H1 (cell line): ENCODE measurements around the gene SMYD3. TPM values are rescaled to one million over a fixed set of nuclear protein-coding genes. Genes with fewer than 3 reads are reported as not detected.

ENCODE experiments used
- CTCF ChIA-PET: fragments of 300-600 bp; sonication (Branson Sonifier 250); formaldehyde crosslinking; loops from one replicate; lab custom pipeline; 2021; ENCODE audit not compliant: partially characterized antibody; lab: Charles Lee
- POLR2A ChIA-PET: fragments of 300-600 bp; sonication (Branson Sonifier 250); formaldehyde crosslinking; loops from one replicate; lab custom pipeline; 2021; ENCODE audit warnings: inconsistent platforms; ENCODE audit not compliant: partially characterized antibody; lab: Charles Lee
- DNase-seq, 2 experiments: peaks; one replicate each; pipeline versions ENCODE4 v3.0.0 to v3.0.0-alpha.2; 2010 to 2022; ENCODE audit warnings: low spot score in 2 of 2, low read depth in 1 of 2, mixed read lengths in 1 of 2
- FAIRE-seq: peaks from 2 replicates; lab custom pipeline; 2011; peaks lifted over from hg19 to GRCh38; lab: Jason Lieb, UNC
- H2AFZ ChIP-seq: 2 replicates; pipeline ENCODE4 v1.8.1; 2012; ENCODE audit warnings: low read length, inconsistent platforms
- H2AK5ac ChIP-seq: 2 replicates; pipeline ENCODE4 v1.6.1; 2013; ENCODE audit warnings: low read depth, low read length
- H2BK120ac ChIP-seq: replicated peaks from 2 replicates; pipeline ENCODE3; 2013; ENCODE audit warnings: low read depth, low read length, inconsistent platforms
- H2BK12ac ChIP-seq: 2 replicates; pipeline ENCODE4 v1.6.1; 2013; ENCODE audit warnings: low read depth, low read length
- H2BK15ac ChIP-seq: 2 replicates; pipeline ENCODE4 v1.6.1; 2013; ENCODE audit warnings: low read length
- H2BK20ac ChIP-seq: 2 replicates; pipeline ENCODE4 v1.6.1; 2013; ENCODE audit warnings: low read length
- H2BK5ac ChIP-seq: 2 replicates; pipeline ENCODE4 v1.6.1; 2013; ENCODE audit warnings: low read depth, low read length
- H3K14ac ChIP-seq: 2 replicates; pipeline ENCODE4 v1.6.1; 2013; ENCODE audit warnings: inconsistent platforms; ENCODE audit not compliant: insufficient read length
- H3K18ac ChIP-seq: 2 replicates; pipeline ENCODE4 v1.6.1; 2013; ENCODE audit warnings: low read length; ENCODE audit errors: extremely low read depth
- H3K23ac ChIP-seq: 2 replicates; pipeline ENCODE4 v1.6.1; 2013; ENCODE audit warnings: inconsistent platforms; ENCODE audit not compliant: insufficient read length
- H3K23me2 ChIP-seq: 2 replicates; pipeline ENCODE4 v1.6.1; 2013; ENCODE audit warnings: low read depth, low read length
- H3K27ac ChIP-seq: 2 replicates; pipeline ENCODE4 v1.6.1; 2011; ENCODE audit warnings: low read depth, low read length, inconsistent platforms
- H3K27me3 ChIP-seq, 4 experiments: replicated peaks in 1 of 4; 1 replicate in 1 of 4; 2 replicates in 3 of 4; pipeline versions ENCODE4 v1.6.1 to v1.8.1; 2011 to 2013; ENCODE audit warnings: low read length in 3 of 4, mild to moderate bottlenecking in 3 of 4, inconsistent platforms in 2 of 4, mixed read lengths in 2 of 4, moderate library complexity in 1 of 4; ENCODE audit not compliant: control insufficient read depth in 3 of 4, insufficient read depth in 3 of 4; ENCODE audit errors: extremely low read depth in 1 of 4
- H3K36me3 ChIP-seq, 4 experiments: 2 replicates each; pipeline versions ENCODE4 v1.6.1 to v1.8.1; 2011 to 2013; ENCODE audit warnings: mild to moderate bottlenecking in 4 of 4, low read length in 3 of 4, moderate library complexity in 2 of 4, control low read depth in 1 of 4, inconsistent platforms in 1 of 4; ENCODE audit not compliant: insufficient read depth in 4 of 4, control insufficient read depth in 2 of 4
- H3K4ac ChIP-seq: replicated peaks from 2 replicates; pipeline ENCODE3; 2013; ENCODE audit warnings: low read length, low read depth, mixed read lengths, inconsistent platforms; ENCODE audit not compliant: insufficient read length
- H3K4me1 ChIP-seq, 4 experiments: replicated peaks in 1 of 4; 1 replicate in 1 of 4; 2 replicates in 3 of 4; pipeline versions ENCODE4 v1.6.1 to v1.8.1; 2011 to 2013; ENCODE audit warnings: low read length in 3 of 4, inconsistent platforms in 2 of 4, mixed read lengths in 1 of 4; ENCODE audit not compliant: insufficient read depth in 4 of 4, control insufficient read depth in 3 of 4
- H3K4me2 ChIP-seq, 2 experiments: 2 replicates each; pipeline versions ENCODE4 v1.6.1 to v1.8.1; 2011 to 2013; ENCODE audit warnings: low read depth in 2 of 2, low read length in 2 of 2, control low read depth in 1 of 2, inconsistent platforms in 1 of 2, mild to moderate bottlenecking in 1 of 2; ENCODE audit not compliant: insufficient read depth in 1 of 2
- H3K4me3 ChIP-seq, 4 experiments: fragments of 200-600, 300-600 bp in 1 of 4; sonication (generic), shearing (Covaris generic), sonication (Bioruptor Twin) in 1 of 4; 2 replicates each; pipeline versions ENCODE4 v1.5.1 to v1.8.1; 2011 to 2016; ENCODE audit warnings: low read length in 4 of 4, low read depth in 3 of 4, control low read depth in 2 of 4, inconsistent platforms in 2 of 4, mild to moderate bottlenecking in 2 of 4, mixed read lengths in 1 of 4, moderate library complexity in 1 of 4; ENCODE audit not compliant: insufficient read depth in 2 of 4; ENCODE audit errors: extremely low read depth in 1 of 4
- H3K56ac ChIP-seq: replicated peaks from 2 replicates; pipeline ENCODE3; 2013; ENCODE audit warnings: low read depth, mild to moderate bottlenecking, mixed read lengths, low read length, inconsistent platforms; ENCODE audit not compliant: insufficient read length
- H3K79me1 ChIP-seq: 2 replicates; pipeline ENCODE4 v1.6.1; 2013; ENCODE audit warnings: low read depth, low read length, control low read depth
- H3K79me2 ChIP-seq, 2 experiments: 2 replicates each; pipeline versions ENCODE4 v1.6.1 to v1.8.1; 2012 to 2013; ENCODE audit warnings: low read length in 2 of 2, mild to moderate bottlenecking in 2 of 2, inconsistent platforms in 1 of 2; ENCODE audit not compliant: insufficient read depth in 2 of 2, control insufficient read depth in 1 of 2
- H3K9ac ChIP-seq, 4 experiments: replicated peaks in 1 of 4; 1 replicate in 1 of 4; 2 replicates in 3 of 4; pipeline versions ENCODE4 v1.6.1 to v1.8.1; 2011 to 2013; ENCODE audit warnings: low read depth in 3 of 4, low read length in 3 of 4, control low read depth in 2 of 4, mild to moderate bottlenecking in 2 of 4, moderate library complexity in 2 of 4, inconsistent platforms in 1 of 4; ENCODE audit errors: extremely low read depth in 1 of 4
- H3K9me3 ChIP-seq, 2 experiments: 2 replicates each; pipeline versions ENCODE4 v1.6.1 to v1.8.1; 2012 to 2013; ENCODE audit warnings: mild to moderate bottlenecking in 2 of 2, moderate library complexity in 2 of 2, control low read depth in 1 of 2, inconsistent platforms in 1 of 2, low read depth in 1 of 2, low read length in 1 of 2, mixed read lengths in 1 of 2; ENCODE audit not compliant: insufficient read depth in 2 of 2
- H4K20me1 ChIP-seq, 2 experiments: replicated peaks in 1 of 2; 2 replicates each; pipeline versions ENCODE3 to v1.8.1; 2011 to 2013; ENCODE audit warnings: inconsistent platforms in 2 of 2, low read length in 2 of 2, mild to moderate bottlenecking in 1 of 2; ENCODE audit not compliant: insufficient read depth in 2 of 2, control insufficient read depth in 1 of 2
- H4K5ac ChIP-seq: 2 replicates; pipeline ENCODE4 v1.6.1; 2013; ENCODE audit warnings: low read length, low read depth, mixed read lengths, inconsistent platforms; ENCODE audit not compliant: insufficient read length
- H4K8ac ChIP-seq: 2 replicates; pipeline ENCODE4 v1.8.0; 2013; ENCODE audit warnings: mild to moderate bottlenecking, moderate library complexity, low read length, inconsistent platforms; ENCODE audit not compliant: insufficient read depth; ENCODE audit errors: extremely low read depth
- H4K91ac ChIP-seq: replicated peaks from 2 replicates; pipeline ENCODE3; 2013; ENCODE audit warnings: low read length, mixed read lengths, inconsistent platforms; ENCODE audit not compliant: insufficient read length
- EGR1 ChIP-seq: IDR thresholded peaks from 2 replicates; pipeline ENCODE4 v1.6.1; 2011; ENCODE audit warnings: low read depth, low read length, borderline replicate concordance
- GABPA ChIP-seq: IDR thresholded peaks from 2 replicates; pipeline ENCODE4 v1.6.1; 2011; ENCODE audit warnings: mild to moderate bottlenecking, low read length, moderate library complexity, borderline replicate concordance; ENCODE audit not compliant: insufficient read depth
- SRF ChIP-seq: IDR thresholded peaks from 2 replicates; pipeline ENCODE4 v1.6.1; 2011; ENCODE audit warnings: mild to moderate bottlenecking, low read depth, low read length, moderate library complexity
- WGBS, 2 experiments: shearing (Covaris generic) in 1 of 2; methylation state at CpG; one replicate each; pipeline versions ENCODE4 v1.1.6 to v1.1.7; 2013 to 2015; ENCODE audit warnings: low lambda C conversion rate in 2 of 2, mixed read lengths in 2 of 2, inconsistent platforms in 1 of 2, low coverage in 1 of 2, missing lambda C conversion rate in 1 of 2; ENCODE audit not compliant: insufficient replicate concordance in 2 of 2, insufficient coverage in 1 of 2, insufficient read length in 1 of 2; ENCODE audit errors: extremely low coverage in 1 of 2, missing lambda C conversion rate in 1 of 2; 5-methylcytosine and 5-hydroxymethylcytosine counted together
- polyA plus RNA-seq, 7 experiments: library from polyadenylated mRNA; depleted of rRNA in 3 of 7; stranded (reverse) in 5 of 7; unstranded in 2 of 7; fragments of >200 nt in 5 of 7; fragments of 200-250 nt in 2 of 7; gene quantifications; 1 replicate in 5 of 7; 2 replicates in 1 of 7; 4 replicates in 1 of 7; pipeline versions ENCODE4 v1.2.1 to v1.2.3, GENCODE V29; 2011 to 2013; ENCODE audit warnings: missing spikeins in 2 of 7, mixed read lengths in 2 of 7
- total RNA-seq: library from RNA; stranded (reverse); fragmentation: NEBNext Ultra II Directional; extraction: Animal tissue kit (Norgen Biotek cat#: 25700); gene quantifications from 2 replicates; pipeline ENCODE4 v1.2.1, GENCODE V29; 2021

SMYD3 gene
- total and polyA plus RNA-seq, 2 of the 8 experiments (the other 6 are each of a cell fraction or from before 2014, with no cell fraction given) = 17.3 to 25.4 TPM

DNA sequence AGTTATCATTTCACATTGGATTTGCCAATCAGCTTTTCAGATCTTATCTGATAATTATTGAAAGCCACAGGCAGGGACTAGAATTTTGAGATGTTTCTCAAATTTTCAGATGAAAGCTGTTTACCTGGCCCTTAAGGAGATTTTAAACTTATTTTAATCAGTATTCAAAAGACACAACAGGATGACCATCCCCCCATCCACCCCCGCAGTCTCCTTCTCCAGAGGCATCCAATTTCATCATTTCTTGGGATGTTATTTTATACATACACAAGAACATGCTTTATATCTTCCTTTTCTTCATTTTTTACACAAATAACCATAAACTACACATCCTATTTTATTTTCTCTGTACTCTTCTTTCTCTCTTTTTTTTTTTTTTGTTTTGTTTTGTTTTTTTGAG, 470.9 kb downstream of the SMYD3 start:
- TF ChIP-seq EGR1 (peak; percentile 57; the same call in 1 of the 2 replicates), GABPA (no peak), SRF (no peak)
- FAIRE-seq = no peak
- CTCF ChIA-PET = interaction anchor here (0.6 to 1.4 kb wide), 3 partner anchors 80 to 950 kb away, joined by 3 to 5 read pairs (median 4); no protein-coding TSS in a partner anchor

More for the DNA sequence above, 470.9 kb downstream of the SMYD3 start:
- H3K4me2 ChIP-seq = no peak overlapping the region
- H3K14ac ChIP-seq = no peak overlapping the region
- no peak overlapping the region for H2BK12ac ChIP-seq
- H3K79me1 ChIP-seq = no peaks in the 10 kb centered on the region
- POLR2A ChIA-PET = no interaction called here
- H4K91ac ChIP-seq = no peak overlapping the region
- no peak overlapping the region for H2BK120ac ChIP-seq
- H4K20me1 ChIP-seq = no peaks in the 10 kb centered on the region
- H2AFZ ChIP-seq = no peak overlapping the region
- no peak overlapping the region for H2BK5ac ChIP-seq
- no peak overlapping the region for H2AK5ac ChIP-seq
- H3K23me2 ChIP-seq = no peaks in the 10 kb centered on the region; the same call in 1 of the 2 replicates
- H3K56ac ChIP-seq = no peak overlapping the region
- H3K27ac ChIP-seq = no peak overlapping the region
- no peak overlapping the region for H3K4ac ChIP-seq
- WGBS, 2 experiments = 100% methylated on average over 1 of the region's 1 CpG; no CpG with 5 or more reads in 1 of the 2 experiments
- H3K23ac ChIP-seq = no peak overlapping the region
- no peak overlapping the region for H2BK15ac ChIP-seq
- H2BK20ac ChIP-seq = no peak overlapping the region
- peaks cover 0 to 2% (median 0%) of the 10 kb centered on the region in 4 experiments; a peak in 1 of 7 replicates for H3K27me3 ChIP-seq
- no peak overlapping the region for H4K8ac ChIP-seq
- no peak overlapping the region for H3K18ac ChIP-seq
- no peaks in the 10 kb centered on the region for H3K9me3 ChIP-seq
- no peak overlapping the region for H4K5ac ChIP-seq
- DNase-seq = no peak
- no peaks in the 10 kb centered on the region for H3K4me1 ChIP-seq
- H3K79me2 ChIP-seq = no peaks in the 10 kb centered on the region
- no peak overlapping the region for H3K9ac ChIP-seq
- no peak overlapping the region for H3K4me3 ChIP-seq
- H3K36me3 ChIP-seq = no peaks in the 10 kb centered on the region
